Tibial artery (tissue), 4 donors: Measurements from ENCODE around the gene DCAF8.

Experiments
- DNase-seq, 2 donors: peaks; one replicate each; pipeline ENCODE4 v3.0.0-alpha.2; 2019
- H3K27ac ChIP-seq, 2 donors: fragments of 200-600 bp; sonication (generic) in 1 of 2; 1 replicate in 1 of 2; 2 replicates in 1 of 2; pipeline ENCODE4 v1.5.1; 2018 to 2019; ENCODE audit warnings: mild to moderate bottlenecking in 1 of 2
- H3K27me3 ChIP-seq, 2 donors: fragments of 200-600 bp; sonication (generic) in 1 of 2; one replicate each; pipeline versions ENCODE4 v1.5.1 to v1.6.0; 2016 to 2019
- H3K36me3 ChIP-seq, 3 donors: fragments of 200-600 bp; sonication (generic) in 2 of 3; one replicate each; pipeline ENCODE4 v1.5.1; 2016 to 2019; ENCODE audit warnings: mild to moderate bottlenecking in 2 of 3
- H3K4me1 ChIP-seq, 4 donors: fragments of 200-600 bp; sonication (generic) in 2 of 4; 1 replicate in 3 of 4; 2 replicates in 1 of 4; pipeline ENCODE4 v1.5.1; 2016 to 2019
- H3K4me3 ChIP-seq, 2 donors: fragments of 200-600 bp; sonication (generic) in 1 of 2; 1 replicate in 1 of 2; 2 replicates in 1 of 2; pipeline ENCODE4 v1.5.1; 2018 to 2019; ENCODE audit warnings: mild to moderate bottlenecking in 2 of 2
- H3K9me3 ChIP-seq, 3 donors: fragments of 200-600 bp; sonication (generic) in 1 of 3; one replicate each; pipeline ENCODE4 v1.5.1; 2016 to 2019
- intact Hi-C: fragments of 100-400 bp; cut with DNase I; formaldehyde crosslinking; loops from one replicate; pipeline ENCODE4 v1.15.0; 2023; ENCODE audit warnings: low total_unique reads
- TF ChIP-seq, protein P1 (sequence below), 2 experiments: fragments of 200-600 bp in 1 of 2; fragments of 450-650 bp in 1 of 2; IDR thresholded peaks; one replicate each; pipeline ENCODE4 v1.5.1; 2017 to 2019; ENCODE audit warnings: antibody characterized with exemption in 2 of 2, mild to moderate bottlenecking in 1 of 2, moderate library complexity in 1 of 2

The DCAF8 gene

DNA sequence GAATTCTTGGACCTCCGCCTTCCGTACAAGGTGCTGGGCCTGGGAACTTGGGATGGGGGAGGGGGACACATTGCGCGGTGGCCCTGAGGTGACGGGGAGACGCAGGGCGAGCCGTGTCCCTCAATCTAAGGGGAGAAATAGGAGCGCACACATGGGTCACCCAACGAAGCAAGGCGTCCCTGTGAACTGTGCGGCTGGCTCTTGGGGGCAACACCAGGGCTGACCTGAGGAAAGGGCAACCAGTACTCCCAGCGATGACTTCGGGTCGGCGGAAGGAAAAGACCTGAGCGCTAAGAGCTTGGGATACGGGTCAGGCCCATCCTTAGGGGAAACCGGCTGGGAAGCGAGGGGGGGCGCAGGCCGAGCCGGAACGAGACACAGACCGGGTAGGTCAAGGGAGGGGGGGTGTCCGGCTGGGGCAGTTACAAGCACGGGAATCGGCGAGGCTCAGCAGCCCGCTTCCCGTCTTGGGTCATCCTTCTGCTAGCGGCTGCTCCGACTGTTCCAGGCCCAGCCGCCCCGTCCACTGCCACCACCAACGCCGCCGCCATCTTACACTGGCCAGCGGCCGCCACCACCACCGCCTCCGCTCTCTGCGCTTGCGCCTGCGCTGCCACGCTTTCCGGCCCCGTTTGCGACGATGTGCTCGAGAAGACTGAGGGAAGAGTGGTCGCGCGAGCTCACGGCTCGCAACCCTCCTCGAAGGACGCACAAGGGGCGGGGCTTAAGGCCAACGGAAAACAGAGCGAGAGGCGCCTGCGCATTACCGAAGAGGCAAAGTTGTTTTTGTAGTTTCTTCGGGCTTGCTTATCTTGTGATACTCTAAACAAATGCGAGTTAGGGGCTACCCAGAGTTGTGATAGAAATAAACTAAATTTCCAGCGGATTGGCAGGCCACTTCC lies at the start of gene DCAF8:
Gene DCAF8 (minus strand): TSS at position 657 of the 902 bp plus-strand sequence. CDS start 18,541 bp downstream, outside the sequence.
- TF ChIP-seq, protein P1, sequence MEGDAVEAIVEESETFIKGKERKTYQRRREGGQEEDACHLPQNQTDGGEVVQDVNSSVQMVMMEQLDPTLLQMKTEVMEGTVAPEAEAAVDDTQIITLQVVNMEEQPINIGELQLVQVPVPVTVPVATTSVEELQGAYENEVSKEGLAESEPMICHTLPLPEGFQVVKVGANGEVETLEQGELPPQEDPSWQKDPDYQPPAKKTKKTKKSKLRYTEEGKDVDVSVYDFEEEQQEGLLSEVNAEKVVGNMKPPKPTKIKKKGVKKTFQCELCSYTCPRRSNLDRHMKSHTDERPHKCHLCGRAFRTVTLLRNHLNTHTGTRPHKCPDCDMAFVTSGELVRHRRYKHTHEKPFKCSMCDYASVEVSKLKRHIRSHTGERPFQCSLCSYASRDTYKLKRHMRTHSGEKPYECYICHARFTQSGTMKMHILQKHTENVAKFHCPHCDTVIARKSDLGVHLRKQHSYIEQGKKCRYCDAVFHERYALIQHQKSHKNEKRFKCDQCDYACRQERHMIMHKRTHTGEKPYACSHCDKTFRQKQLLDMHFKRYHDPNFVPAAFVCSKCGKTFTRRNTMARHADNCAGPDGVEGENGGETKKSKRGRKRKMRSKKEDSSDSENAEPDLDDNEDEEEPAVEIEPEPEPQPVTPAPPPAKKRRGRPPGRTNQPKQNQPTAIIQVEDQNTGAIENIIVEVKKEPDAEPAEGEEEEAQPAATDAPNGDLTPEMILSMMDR (IDR thresholded peaks at IDR 0.05), result no peak
- Histone ChIP-seq H3K9me3 (no peaks in the 10 kb centered on the region), H3K27me3 (no peaks in the 10 kb centered on the region), H3K4me3 (peak within 1 kb of the TSS; percentile 95 to 97), H3K4me1 (peaks cover 0 to 48% (median 27%) of the 10 kb centered on the region in 4 donors), H3K27ac (peak within 1 kb of the TSS; percentile 95 to 99), H3K36me3 (no peaks in the 10 kb centered on the region)
- DNase-seq, result peak; percentile 99
- intact Hi-C loops, result no loop called here

DNA sequence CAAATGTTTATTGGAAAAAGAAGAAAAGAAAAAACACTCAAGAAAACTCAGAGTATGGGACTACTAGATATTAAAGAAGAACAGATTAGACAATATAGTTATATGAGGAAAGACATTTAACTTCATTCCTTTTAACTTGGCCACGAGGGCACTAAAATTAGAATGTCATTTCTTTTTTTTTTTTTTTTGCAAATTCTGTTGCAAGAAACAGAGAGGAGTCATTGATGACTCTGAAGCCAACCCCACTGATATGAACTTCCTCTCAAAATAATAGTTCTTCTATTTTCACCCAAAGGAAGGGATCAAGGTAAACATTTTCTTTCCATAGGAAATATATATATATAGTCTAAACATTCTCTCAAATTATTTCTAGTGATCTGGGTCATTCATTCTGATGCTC lies 47.2 kb upstream of the DCAF8 start:
- Histone ChIP-seq H3K4me3 (no peak overlapping the region), H3K4me1 (no peaks in the 10 kb centered on the region), H3K27ac (no peak overlapping the region), H3K36me3 (peaks cover 96 to 100% (median 98%) of the 10 kb centered on the region in 3 donors), H3K27me3 (no peaks in the 10 kb centered on the region), H3K9me3 (no peaks in the 10 kb centered on the region)
- intact Hi-C loops, result no loop called here
- DNase-seq, result no peak
- TF ChIP-seq, protein P1 (IDR thresholded peaks at IDR 0.05), result no peak

DNA sequence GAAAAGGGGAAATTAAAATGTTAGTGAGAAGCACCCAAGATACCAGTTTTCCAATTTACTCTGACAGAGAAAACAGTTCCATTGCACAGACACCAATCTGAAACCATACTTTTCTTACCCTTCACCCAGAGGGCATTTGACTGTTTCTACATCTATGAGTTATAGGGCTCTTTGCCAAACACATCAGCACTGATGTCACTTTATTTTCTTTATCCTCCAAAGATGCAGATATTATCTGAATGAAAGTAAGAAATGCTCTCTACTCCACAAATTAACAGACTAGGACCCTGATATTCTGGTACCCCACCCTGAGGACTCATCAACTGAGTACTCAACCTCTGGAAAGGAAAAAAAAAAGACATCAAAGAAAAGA lies 46.8 kb upstream of the DCAF8 start:
- DNase-seq, result no peak
- no peak overlapping the region for H3K4me3 ChIP-seq
- H3K27ac ChIP-seq, result no peak overlapping the region
- TF ChIP-seq, protein P1 (IDR thresholded peaks at IDR 0.05), result no peak
- peaks cover 96 to 100% (median 98%) of the 10 kb centered on the region in 3 donors for H3K36me3 ChIP-seq
- no peaks in the 10 kb centered on the region for H3K9me3 ChIP-seq
- intact Hi-C loops, result no loop called here
- H3K4me1 ChIP-seq, result no peaks in the 10 kb centered on the region
- H3K27me3 ChIP-seq, result no peaks in the 10 kb centered on the region

DNA sequence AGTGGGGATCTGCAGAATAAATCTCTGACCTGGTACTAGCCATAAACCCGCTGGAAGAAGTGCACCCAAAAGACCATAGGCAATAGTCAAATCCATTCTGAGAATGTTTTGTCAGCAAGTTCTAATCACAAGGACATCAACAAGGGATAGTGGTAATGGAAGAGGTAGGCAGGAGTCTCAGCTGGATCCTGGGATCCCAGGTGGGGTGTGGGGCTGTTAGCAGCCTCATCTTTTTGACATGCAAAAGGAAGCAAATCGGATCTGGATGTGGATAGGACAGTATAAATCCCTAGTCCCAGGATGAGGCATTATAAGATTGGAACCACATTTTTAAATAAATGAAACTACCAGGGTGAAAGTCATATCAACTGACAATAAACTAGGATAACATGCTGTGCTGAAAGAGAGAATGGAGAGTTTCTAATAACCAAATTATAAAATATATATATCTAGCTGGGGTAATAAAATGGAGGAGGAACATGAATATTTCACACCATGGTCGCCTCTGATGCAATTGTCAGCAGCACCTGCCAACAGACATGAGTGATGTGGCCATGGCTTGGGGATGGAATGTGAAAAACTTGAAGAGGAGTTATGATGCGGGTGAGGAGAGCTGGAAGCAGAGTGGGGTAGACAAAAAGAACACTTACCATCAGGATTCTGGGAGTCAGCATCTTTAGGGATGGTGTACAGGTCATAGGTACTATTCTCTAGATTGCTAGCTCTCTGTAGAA lies 46.3 kb upstream of the DCAF8 start:
- Histone ChIP-seq H3K27me3 (no peaks in the 10 kb centered on the region), H3K27ac (no peak overlapping the region), H3K36me3 (peaks cover 96 to 100% (median 100%) of the 10 kb centered on the region in 3 donors), H3K9me3 (no peaks in the 10 kb centered on the region), H3K4me3 (no peak overlapping the region), H3K4me1 (no peaks in the 10 kb centered on the region)
- intact Hi-C loops, result no loop called here
- TF ChIP-seq, protein P1 (IDR thresholded peaks at IDR 0.05), result no peak
- DNase-seq, result no peak

DNA sequence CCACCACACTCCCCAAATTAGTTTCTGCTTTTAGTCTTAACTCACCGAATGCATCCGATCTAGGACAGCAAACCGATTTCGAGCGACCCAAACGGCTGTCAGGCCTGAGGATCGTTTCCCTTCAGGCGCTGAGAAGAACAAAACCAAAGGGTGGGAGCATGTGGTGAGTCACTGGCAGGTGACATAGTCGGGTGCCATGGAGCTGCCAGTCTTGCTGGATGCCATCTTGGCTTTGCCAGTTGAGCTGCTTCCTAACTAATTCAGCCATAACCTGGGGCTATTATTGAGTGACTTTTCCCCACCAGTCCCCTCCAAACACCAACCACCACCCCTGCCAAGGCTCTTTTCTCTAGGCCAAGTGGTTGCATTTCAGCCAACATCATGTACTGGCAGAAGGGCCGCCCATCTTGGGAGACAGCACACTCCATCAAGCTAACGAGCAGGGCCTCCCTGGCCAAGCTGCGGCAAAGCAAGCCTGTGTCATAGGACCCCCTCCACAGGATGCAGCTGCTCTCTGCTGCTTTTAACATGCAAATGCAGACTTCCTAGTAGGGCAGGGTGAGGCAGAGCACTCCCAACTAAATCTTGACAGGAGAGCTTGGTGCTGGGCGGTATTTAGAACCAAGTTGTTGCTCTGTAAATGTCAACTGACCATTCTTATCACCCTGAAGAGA lies 44.9 kb upstream of the DCAF8 start:
- no peaks in the 10 kb centered on the region for H3K9me3 ChIP-seq
- no peak overlapping the region for H3K4me3 ChIP-seq
- peaks cover 94 to 100% (median 96%) of the 10 kb centered on the region in 3 donors for H3K36me3 ChIP-seq
- no peak for DNase-seq
- no peak overlapping the region for H3K27ac ChIP-seq
- no peaks in the 10 kb centered on the region for H3K27me3 ChIP-seq
- TF ChIP-seq, protein P1 (IDR thresholded peaks at IDR 0.05), result no peak
- intact Hi-C loops, result no loop called here
- H3K4me1 ChIP-seq, result no peaks in the 10 kb centered on the region
